Fibroblast of the aortic adventitia (primary cell): ENCODE results near the gene MAP3K14. TPM values are rescaled to one million over a fixed set of nuclear protein-coding genes. Genes with fewer than 3 reads are reported as not detected.
A peak's percentile ranks its signal among the peaks of the same experiment; 100 is the strongest.

Experiments used
- DNase-seq: peaks from one replicate; pipeline ENCODE4 v3.0.0-alpha.2; 2010; ENCODE audit warnings: low read depth
- H3K4me3 ChIP-seq: 2 replicates; pipeline ENCODE4 v1.5.1; 2011; ENCODE audit warnings: low read depth, mild to moderate bottlenecking, control low read depth, low read length, moderate library complexity
- CTCF ChIP-seq: IDR thresholded peaks from 2 replicates; pipeline ENCODE4 v1.5.1; 2011; ENCODE audit warnings: mild to moderate bottlenecking, low read length, control low read depth, inconsistent platforms; ENCODE audit not compliant: insufficient read depth
- total RNA-seq: library from RNA; depleted of rRNA; stranded (reverse); fragments of >200 nt; gene quantifications from 2 replicates; pipeline ENCODE4 v1.2.3, GENCODE V29; 2012; ENCODE audit warnings: low replicate concordance

MAP3K14 gene
- total RNA-seq = 1.6 and 3.3 TPM in 2 replicates

DNA sequence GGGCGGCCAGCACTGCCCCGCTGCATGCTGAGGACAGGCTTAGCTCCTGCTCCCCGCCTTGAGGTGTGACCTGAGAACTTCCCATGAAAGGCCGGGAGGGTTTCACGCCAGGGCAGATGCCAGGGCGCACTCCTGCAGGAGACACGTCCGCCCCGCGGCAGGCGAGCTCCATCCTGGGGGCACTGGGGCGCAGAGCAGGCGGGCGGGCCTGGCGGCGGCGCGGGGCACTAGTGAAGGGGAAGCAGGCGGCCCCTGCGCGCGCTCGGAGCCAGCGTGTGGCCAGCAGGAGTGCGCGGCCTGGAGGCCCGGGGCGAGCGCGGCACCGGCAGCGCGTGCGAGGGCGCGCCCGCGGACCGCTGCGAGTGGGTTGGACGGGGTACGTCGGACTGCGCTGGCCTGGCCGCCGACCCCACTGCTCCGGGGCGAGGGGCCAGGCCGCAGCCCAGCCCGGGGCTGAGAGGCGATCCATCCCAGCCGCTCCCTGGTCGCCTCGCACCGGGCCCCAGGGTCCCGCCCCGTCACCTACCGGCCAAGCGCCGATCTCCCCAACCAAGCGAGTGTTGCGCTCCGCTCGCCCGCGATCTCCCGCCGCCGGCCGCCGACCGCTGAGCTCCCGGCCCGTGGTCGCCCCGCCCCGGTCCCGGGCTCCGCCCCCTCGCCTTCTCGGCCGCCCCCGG is at the start of gene MAP3K14:
MAP3K14 (minus strand) TSS at position 587 of the 677 bp plus-strand sequence. CDS start 26,275 bp downstream, outside the sequence.
- DNase-seq = peak; percentile 66
- H3K4me3 ChIP-seq = peak within 1 kb of the TSS; percentile 91
- no peak for TF ChIP-seq CTCF

GRCh38 chr17:45366049-45366448 is 49.2 kb upstream of the MAP3K14 start:
- no peak for DNase-seq
- no peak for TF ChIP-seq CTCF
- H3K4me3 ChIP-seq = no peak overlapping the region

DNA sequence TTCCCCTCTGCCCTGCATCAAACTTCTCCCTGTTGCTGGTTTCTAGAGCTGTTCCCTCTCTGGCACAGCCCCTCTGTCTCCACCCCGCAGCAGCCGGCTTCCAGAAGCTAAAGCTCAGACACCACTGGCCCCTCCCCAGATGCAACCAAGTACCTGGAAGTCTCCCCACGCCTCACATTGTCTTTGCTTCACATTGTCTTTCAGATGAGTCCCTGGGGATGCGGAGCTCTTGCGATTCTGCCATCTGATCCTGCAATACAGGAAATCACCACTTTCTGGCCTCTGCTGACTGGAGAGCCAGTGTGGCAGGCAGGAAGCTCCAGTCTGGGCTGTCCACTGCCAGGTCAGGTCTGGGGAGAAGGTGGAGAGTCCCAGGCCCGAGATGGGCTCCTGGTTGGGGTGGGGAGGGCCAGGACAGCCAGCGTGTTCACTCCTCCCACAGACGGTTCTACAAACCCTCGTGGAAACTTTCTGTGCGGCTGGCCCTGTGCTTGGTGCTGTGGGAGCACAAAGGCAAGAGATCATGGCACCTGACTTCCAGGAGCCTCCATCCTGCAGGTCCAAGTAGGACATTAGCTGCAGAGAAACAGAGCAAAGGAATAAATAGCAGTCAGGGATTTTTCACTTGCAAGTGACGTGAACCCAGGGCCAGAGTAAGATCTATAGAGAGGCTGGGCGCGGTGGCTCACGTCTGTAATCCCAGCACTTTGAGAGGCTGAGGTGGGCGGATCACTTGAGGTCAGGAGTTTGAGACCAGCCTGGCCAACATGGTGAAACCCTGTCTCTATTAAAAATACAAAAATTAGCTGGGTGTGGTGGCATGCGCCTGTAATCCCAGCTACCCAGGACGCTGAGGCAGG is 47.9 kb upstream of the MAP3K14 start:
- TF ChIP-seq CTCF = peak; percentile 14
- no peak overlapping the region for H3K4me3 ChIP-seq
- peak; percentile 63 for DNase-seq

DNA sequence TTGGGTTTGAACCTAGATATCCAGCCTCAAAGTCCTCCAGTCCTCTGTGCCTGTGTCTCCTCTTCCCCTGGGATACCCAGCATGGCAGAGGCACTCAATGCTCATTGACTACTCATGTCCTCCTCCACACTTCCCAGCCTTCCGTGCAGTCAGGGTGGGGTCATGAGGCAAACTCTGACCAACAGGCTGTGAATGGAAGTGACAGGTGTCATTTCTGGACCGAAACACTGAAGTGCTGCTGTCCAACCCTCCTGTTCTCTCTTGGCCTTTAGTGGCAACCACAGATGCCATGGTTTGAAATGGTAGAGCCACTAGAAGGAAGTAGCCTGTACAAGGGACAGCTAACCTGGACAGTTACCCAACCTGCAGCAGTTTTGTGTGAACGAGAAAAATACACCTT is 46.7 kb upstream of the MAP3K14 start:
- DNase-seq = no peak
- no peak for TF ChIP-seq CTCF
- H3K4me3 ChIP-seq = no peak overlapping the region

DNA sequence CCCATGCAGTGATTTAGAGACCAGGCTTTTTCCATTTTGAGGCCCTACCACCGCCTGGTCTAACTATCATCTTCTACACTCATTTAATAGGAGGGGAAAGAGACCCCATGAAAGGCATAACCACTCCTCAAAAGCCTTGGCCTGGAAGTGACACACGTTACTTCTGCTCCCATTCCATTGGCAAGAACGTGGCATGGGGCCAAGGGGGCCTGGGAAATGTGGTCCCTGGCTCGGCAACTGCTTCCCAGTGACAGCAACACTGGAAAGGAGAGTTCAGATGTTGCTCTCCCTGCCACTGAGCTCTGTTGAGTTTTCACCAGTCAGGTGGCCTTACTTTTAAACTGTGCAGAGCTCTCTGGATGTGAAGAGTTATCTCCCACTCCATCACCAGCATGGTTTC is 45.2 kb upstream of the MAP3K14 start:
- no peak overlapping the region for H3K4me3 ChIP-seq
- no peak for DNase-seq
- TF ChIP-seq CTCF = no peak

GRCh38 chr17:45361451-45361850 is 44.6 kb upstream of the MAP3K14 start:
- no peak for TF ChIP-seq CTCF
- no peak overlapping the region for H3K4me3 ChIP-seq
- DNase-seq = peak; percentile 42
